ENCODE measurements around the gene TNFSF10. TPM values are rescaled to one million over a fixed set of nuclear protein-coding genes. Genes with fewer than 3 reads are reported as not detected.

Gene TNFSF10
- polyA plus RNA-seq, 1 of the 3 experiments (the other 2 are of a cell fraction): 0.10 TPM

DNA sequence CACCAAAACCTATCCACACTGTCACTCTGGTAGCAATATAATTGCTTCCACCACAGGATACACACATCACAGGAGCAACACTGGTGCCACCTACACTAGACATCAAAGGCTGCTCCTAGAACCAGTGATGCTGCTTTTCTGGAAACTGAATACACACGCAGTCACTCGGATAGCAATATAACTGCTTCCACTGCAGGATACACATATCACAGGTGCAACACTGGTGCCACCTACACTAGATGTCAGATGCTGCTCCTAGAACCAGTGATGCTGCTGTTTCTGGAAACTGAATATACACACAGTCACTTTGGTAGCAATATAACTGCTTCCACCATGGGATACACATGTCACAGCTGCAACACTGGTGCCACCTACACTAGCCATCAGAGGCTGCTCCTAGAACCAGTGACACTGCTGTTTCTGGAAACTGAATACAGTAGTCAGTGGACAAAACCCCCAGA is 6.9 kb upstream of the TNFSF10 start:
- no peak for TF ChIP-seq YY1 (IDR thresholded peaks at IDR 0.05; ENCODE audit: low read depth)
- TF ChIP-seq, protein P1, sequence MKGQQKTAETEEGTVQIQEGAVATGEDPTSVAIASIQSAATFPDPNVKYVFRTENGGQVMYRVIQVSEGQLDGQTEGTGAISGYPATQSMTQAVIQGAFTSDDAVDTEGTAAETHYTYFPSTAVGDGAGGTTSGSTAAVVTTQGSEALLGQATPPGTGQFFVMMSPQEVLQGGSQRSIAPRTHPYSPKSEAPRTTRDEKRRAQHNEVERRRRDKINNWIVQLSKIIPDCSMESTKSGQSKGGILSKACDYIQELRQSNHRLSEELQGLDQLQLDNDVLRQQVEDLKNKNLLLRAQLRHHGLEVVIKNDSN (IDR thresholded peaks at IDR 0.05; ENCODE audit: borderline replicate concordance, low read depth): no peak
- no peak for TF ChIP-seq SMC3 (IDR thresholded peaks at IDR 0.05; ENCODE audit: low read depth, low read length)
- no peak for TF ChIP-seq RCOR1 (IDR thresholded peaks at IDR 0.05; ENCODE audit: low read length)
- no peak for TF ChIP-seq NRF1 (IDR thresholded peaks at IDR 0.05; ENCODE audit: low read depth, low read length)
- TF ChIP-seq ELF1 (IDR thresholded peaks at IDR 0.05): no peak
- TF ChIP-seq GATA2 (CRISPR knock-in tag; IDR thresholded peaks at IDR 0.05): no peak
- no peak for TF ChIP-seq RAD21 (IDR thresholded peaks at IDR 0.05; ENCODE audit: low read length)
- TF ChIP-seq TEAD4 (IDR thresholded peaks at IDR 0.05; ENCODE audit: borderline replicate concordance, insufficient read depth): no peak
- TF ChIP-seq NFIC (IDR thresholded peaks at IDR 0.05; ENCODE audit: borderline replicate concordance): no peak
- no peak for TF ChIP-seq GABPA (IDR thresholded peaks at IDR 0.05; ENCODE audit: low read depth)
- no peak for TF ChIP-seq JUND (IDR thresholded peaks at IDR 0.05)
- no peak for TF ChIP-seq TCF12 (IDR thresholded peaks at IDR 0.05)
- TF ChIP-seq, protein P2, sequence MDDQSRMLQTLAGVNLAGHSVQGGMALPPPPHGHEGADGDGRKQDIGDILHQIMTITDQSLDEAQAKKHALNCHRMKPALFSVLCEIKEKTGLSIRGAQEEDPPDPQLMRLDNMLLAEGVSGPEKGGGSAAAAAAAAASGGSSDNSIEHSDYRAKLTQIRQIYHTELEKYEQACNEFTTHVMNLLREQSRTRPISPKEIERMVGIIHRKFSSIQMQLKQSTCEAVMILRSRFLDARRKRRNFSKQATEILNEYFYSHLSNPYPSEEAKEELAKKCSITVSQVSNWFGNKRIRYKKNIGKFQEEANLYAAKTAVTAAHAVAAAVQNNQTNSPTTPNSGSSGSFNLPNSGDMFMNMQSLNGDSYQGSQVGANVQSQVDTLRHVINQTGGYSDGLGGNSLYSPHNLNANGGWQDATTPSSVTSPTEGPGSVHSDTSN (IDR thresholded peaks at IDR 0.05): no peak
- ChIA-PET POLR2A (no interaction called here), CTCF (no interaction called here)

DNA sequence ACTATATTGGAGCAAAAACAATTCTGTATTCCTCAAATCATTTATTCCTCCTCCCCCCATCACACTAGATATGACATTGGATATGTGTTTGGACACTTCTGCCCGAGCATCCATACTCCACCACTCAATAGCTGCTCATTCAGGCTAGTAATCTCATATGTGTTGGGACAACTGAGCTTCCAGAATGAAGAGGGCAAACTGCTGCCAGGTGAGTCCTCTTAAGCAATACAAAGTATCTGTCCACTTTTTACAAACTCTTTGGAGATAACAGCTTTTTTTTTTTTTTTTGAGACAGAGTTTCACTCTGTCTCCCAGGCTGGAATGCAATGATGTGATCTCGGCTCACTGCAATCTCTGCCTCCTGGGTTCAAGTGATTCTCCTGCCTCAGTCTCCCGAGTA is 5.4 kb upstream of the TNFSF10 start:
- Histone ChIP-seq H3K9me3 (no peaks in the 10 kb centered on the region), H3K27me3 (ENCODE audit: insufficient read depth) (no peaks in the 10 kb centered on the region), H3K9ac (no peak overlapping the region), H3K79me2 (ENCODE audit: insufficient read depth) (no peaks in the 10 kb centered on the region), H3K9me2 (no peaks in the 10 kb centered on the region), H3K4me2 (no peak overlapping the region), H3K36me3 (replicated peaks in 1 of 2; ENCODE audit: control insufficient read depth in 1 of 2, insufficient read depth in 2 of 2, low read length in 1 of 2) (no peaks in the 10 kb centered on the region), H3F3A (replicated peaks; ENCODE audit: insufficient read depth) (no peaks in the 10 kb centered on the region), H2AFZ (ENCODE audit: low read depth) (no peak overlapping the region), H3K4me1 (ENCODE audit: control insufficient read depth in 1 of 2, insufficient read depth in 2 of 2, low read depth in 1 of 2, low read length in 1 of 2) (no peaks in the 10 kb centered on the region), H4K20me1 (ENCODE audit: insufficient read depth) (no peaks in the 10 kb centered on the region), H3K4me3 (ENCODE audit: low read depth in 2 of 2, low read length in 1 of 2) (no peak overlapping the region), H3K27ac (ENCODE audit: low read depth in 2 of 2, low read length in 1 of 2) (no peak overlapping the region)
- ChIA-PET CTCF (no interaction called here), POLR2A (no interaction called here)
- 72% methylated on average over 3 of the region's 3 CpGs for WGBS (ENCODE audit: low lambda C conversion rate)
- no peak for DNase-seq
- TF ChIP-seq SMC3 (IDR thresholded peaks at IDR 0.05; ENCODE audit: low read depth, low read length) (no peak), RCOR1 (IDR thresholded peaks at IDR 0.05; ENCODE audit: low read length) (no peak), FOSL2 (IDR thresholded peaks at IDR 0.05; ENCODE audit: borderline replicate concordance, low read depth) (no peak), EZH2phosphoT487 (IDR thresholded peaks at IDR 0.05; ENCODE audit: borderline replicate concordance, low read depth) (no peak), TEAD4 (IDR thresholded peaks at IDR 0.05; ENCODE audit: borderline replicate concordance, insufficient read depth) (no peak)
- TF ChIP-seq, protein P3, sequence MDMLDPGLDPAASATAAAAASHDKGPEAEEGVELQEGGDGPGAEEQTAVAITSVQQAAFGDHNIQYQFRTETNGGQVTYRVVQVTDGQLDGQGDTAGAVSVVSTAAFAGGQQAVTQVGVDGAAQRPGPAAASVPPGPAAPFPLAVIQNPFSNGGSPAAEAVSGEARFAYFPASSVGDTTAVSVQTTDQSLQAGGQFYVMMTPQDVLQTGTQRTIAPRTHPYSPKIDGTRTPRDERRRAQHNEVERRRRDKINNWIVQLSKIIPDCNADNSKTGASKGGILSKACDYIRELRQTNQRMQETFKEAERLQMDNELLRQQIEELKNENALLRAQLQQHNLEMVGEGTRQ (IDR thresholded peaks at IDR 0.05; ENCODE audit: borderline replicate concordance, low read depth, low read length): no peak
- TF ChIP-seq, protein P2 (IDR thresholded peaks at IDR 0.05): no peak
- TF ChIP-seq, protein P1 (IDR thresholded peaks at IDR 0.05; ENCODE audit: borderline replicate concordance, low read depth): no peak
- TF ChIP-seq, protein P4, sequence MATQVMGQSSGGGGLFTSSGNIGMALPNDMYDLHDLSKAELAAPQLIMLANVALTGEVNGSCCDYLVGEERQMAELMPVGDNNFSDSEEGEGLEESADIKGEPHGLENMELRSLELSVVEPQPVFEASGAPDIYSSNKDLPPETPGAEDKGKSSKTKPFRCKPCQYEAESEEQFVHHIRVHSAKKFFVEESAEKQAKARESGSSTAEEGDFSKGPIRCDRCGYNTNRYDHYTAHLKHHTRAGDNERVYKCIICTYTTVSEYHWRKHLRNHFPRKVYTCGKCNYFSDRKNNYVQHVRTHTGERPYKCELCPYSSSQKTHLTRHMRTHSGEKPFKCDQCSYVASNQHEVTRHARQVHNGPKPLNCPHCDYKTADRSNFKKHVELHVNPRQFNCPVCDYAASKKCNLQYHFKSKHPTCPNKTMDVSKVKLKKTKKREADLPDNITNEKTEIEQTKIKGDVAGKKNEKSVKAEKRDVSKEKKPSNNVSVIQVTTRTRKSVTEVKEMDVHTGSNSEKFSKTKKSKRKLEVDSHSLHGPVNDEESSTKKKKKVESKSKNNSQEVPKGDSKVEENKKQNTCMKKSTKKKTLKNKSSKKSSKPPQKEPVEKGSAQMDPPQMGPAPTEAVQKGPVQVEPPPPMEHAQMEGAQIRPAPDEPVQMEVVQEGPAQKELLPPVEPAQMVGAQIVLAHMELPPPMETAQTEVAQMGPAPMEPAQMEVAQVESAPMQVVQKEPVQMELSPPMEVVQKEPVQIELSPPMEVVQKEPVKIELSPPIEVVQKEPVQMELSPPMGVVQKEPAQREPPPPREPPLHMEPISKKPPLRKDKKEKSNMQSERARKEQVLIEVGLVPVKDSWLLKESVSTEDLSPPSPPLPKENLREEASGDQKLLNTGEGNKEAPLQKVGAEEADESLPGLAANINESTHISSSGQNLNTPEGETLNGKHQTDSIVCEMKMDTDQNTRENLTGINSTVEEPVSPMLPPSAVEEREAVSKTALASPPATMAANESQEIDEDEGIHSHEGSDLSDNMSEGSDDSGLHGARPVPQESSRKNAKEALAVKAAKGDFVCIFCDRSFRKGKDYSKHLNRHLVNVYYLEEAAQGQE (IDR thresholded peaks at IDR 0.05; ENCODE audit: low read depth, low read length): no peak

More for the DNA sequence above, 6.9 kb upstream of the TNFSF10 start:
- Histone ChIP-seq H3K79me2 (ENCODE audit: insufficient read depth) (no peaks in the 10 kb centered on the region), H3K9me2 (no peaks in the 10 kb centered on the region), H3F3A (replicated peaks; ENCODE audit: insufficient read depth) (no peaks in the 10 kb centered on the region), H3K4me1 (ENCODE audit: control insufficient read depth in 1 of 2, insufficient read depth in 2 of 2, low read depth in 1 of 2, low read length in 1 of 2) (no peaks in the 10 kb centered on the region), H3K27me3 (ENCODE audit: insufficient read depth) (no peaks in the 10 kb centered on the region), H3K27ac (ENCODE audit: low read depth in 2 of 2, low read length in 1 of 2) (no peak overlapping the region), H4K20me1 (ENCODE audit: insufficient read depth) (no peaks in the 10 kb centered on the region), H3K4me3 (ENCODE audit: low read depth in 2 of 2, low read length in 1 of 2) (no peak overlapping the region), H3K9me3 (no peaks in the 10 kb centered on the region), H3K36me3 (replicated peaks in 1 of 2; ENCODE audit: control insufficient read depth in 1 of 2, insufficient read depth in 2 of 2, low read length in 1 of 2) (no peaks in the 10 kb centered on the region), H3K4me2 (no peak overlapping the region), H3K9ac (no peak overlapping the region), H2AFZ (ENCODE audit: low read depth) (no peak overlapping the region)
- 83% methylated on average over 2 of the region's 2 CpGs for WGBS (ENCODE audit: low lambda C conversion rate)
- no peak for DNase-seq
